ENCODE measurements around the gene SIK2.
"Not testable (repeated sequence)": the region's sequence is repeated elsewhere in the genome, so short reads cannot be mapped to it uniquely, and the experiment has no call there.

The SIK2 gene

DNA sequence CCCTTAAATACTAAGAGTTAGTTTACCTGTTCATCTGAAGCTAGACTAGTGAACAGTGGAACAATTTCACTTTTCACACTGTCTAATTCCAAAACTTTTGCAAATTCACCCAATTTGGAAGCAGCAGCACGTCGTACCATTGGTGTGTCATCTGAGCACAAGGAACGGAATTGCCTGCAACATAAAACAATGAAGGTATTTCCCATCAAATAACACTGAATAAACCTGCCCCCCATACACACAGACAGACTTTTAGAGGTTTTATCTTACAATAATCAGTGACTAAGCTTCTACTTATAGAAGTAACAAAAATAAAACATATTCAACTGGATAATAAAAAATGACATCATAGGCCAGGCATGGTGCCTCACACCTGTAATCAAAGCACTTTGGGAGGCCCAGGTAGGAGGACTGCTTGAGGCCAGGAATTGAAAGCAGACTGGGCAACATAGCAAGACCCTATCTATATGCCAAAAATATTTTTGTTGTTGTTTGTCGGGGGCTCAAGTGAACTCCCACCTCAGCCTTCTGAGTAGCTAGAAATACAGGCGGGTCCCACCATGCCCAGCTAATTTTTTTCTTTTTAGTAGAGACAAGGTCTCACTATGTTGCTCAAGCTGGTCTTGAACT is 157.6 kb downstream of the SIK2 start:
- peak; percentile 9 for DNase-seq (ENCODE audit: low read depth)

DNA sequence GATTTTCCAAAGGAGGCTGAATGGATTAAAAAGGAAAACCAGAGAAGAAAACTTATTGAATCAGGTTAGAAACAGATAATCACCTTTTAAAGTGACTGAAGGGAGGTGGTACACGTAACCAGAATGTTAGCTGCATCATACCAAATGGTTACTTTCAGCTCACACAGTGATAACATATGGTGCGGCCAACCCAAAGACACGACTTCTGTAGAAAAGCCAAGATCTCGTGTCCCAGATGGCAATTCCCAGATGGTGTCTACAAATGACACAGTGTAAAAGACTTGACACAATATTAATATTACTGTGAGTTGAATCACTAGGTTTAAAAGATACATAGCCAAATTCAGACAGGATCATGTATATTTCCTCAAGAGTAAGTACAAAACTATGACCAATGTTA is 158.8 kb downstream of the SIK2 start:
- no peak for DNase-seq (ENCODE audit: low read depth)

GRCh38 chr11:111762526-111762925 is 160.3 kb downstream of the SIK2 start:
- DNase-seq (ENCODE audit: low read depth): no peak

DNA sequence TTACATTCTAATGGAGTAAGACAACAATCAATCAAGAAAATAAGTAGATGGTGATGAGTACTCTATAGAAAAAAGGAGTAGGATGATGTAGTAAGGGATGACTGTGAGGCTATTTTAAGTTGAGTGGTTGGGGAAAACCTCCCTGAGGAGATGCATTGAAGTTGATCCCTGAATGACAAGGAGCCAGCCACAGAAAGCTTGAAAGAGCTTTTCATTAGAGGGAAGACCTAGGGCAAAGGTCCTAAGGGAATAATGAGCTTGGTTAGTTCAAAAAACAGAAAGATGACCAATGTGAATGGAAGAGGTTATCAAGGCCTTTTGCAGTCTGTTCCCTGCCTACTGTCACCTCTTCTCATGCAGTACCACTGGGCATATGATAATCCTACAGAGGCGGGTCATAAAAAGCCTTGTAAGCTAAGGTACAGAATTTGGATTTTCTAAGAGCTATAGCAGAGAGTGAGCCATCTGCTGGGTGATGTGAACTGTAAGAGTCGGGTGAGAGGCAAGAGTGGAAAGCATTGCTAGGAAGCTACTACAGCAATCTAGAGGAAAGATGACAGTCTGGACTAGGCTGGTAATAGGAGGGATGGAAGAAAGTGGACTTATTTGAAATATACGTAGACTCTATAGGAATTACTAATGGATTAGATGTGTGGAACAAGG is 160.9 kb downstream of the SIK2 start:
- peak; percentile 24 for DNase-seq (ENCODE audit: low read depth)

GRCh38 chr11:111764621-111765020 is 162.4 kb downstream of the SIK2 start:
- peak; percentile 73 for DNase-seq (ENCODE audit: low read depth)

DNA sequence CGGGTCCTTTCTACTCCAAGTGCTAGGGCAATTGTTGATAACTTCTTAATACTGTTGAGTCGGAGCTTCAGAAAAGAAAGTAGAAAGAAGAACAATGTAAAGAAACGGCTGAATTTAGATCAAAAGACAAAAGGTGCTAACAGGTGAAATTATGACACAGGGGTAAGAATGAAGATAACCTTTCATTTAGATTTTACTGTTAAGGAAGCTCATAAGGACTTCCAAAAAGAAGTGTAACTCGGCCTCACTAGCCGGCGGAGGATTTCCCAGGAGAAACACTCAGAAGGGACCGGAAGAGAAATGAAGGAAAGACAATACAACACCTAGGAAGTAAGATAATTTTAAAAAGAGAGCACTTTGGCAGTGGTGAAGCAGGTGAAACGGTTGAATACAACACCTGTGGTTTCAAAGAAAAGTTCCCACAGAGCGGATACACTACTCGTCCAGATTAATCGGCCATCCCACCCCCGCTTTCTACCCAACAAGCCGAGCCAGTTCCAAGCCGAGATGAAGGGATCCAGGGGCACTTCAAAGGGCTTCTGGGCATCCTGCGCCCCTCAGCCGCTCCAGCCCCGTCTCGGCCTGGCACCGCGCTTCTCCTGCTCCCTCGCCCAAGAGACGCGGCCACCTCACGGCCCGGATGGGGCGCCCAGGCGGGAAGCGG is 163.2 kb downstream of the SIK2 start:
- DNase-seq (ENCODE audit: low read depth): peak; percentile 17

- peak; percentile 75 for DNase-seq (ENCODE audit: low read depth)
Observed at GRCh38 chr11:111765984-111766833, 164.0 kb downstream of the SIK2 start, which contains the start of gene PPP2R1B. Gene PPP2R1B, minus strand, starts transcription at chr11:111766389. Its CDS starts 28 bp downstream, at chr11:111766361.

GRCh38 chr11:111766834-111767142 is 164.5 kb downstream of the SIK2 start:
- DNase-seq (ENCODE audit: low read depth): no peak

DNA sequence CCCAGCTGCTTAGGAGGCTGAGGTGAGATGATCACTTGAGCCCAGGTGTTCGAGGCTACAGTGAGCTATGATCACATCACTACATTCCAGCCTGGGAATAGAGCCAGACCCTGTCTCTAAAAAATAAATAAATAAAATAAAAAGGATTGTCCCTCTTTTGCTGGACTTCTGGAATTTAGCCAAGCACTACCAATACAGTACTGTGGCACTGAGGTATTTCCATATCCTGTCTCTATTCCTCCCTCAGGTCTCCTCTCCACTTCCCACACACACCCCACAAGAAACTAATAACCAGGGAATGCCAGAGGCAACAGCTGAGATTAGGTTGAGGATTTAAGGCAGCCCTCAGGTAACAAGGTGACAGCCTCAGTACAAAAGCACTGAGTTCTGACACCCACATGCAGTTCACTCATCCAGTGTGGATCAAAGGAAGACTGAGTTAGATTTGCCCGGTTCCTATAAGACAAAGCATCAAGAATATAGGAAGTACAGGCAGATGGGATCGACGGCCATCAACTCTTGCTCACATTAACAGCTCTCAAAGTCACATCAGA is 168.4 kb downstream of the SIK2 start:
- no peak for DNase-seq (ENCODE audit: low read depth)

- not testable (repeated sequence) for DNase-seq (ENCODE audit: low read depth)
Observed at GRCh38 chr11:111771205-111771604, 169.0 kb downstream of the SIK2 start.

GRCh38 chr11:111772535-111772934 is 170.3 kb downstream of the SIK2 start:
- DNase-seq (ENCODE audit: low read depth): no peak

DNA sequence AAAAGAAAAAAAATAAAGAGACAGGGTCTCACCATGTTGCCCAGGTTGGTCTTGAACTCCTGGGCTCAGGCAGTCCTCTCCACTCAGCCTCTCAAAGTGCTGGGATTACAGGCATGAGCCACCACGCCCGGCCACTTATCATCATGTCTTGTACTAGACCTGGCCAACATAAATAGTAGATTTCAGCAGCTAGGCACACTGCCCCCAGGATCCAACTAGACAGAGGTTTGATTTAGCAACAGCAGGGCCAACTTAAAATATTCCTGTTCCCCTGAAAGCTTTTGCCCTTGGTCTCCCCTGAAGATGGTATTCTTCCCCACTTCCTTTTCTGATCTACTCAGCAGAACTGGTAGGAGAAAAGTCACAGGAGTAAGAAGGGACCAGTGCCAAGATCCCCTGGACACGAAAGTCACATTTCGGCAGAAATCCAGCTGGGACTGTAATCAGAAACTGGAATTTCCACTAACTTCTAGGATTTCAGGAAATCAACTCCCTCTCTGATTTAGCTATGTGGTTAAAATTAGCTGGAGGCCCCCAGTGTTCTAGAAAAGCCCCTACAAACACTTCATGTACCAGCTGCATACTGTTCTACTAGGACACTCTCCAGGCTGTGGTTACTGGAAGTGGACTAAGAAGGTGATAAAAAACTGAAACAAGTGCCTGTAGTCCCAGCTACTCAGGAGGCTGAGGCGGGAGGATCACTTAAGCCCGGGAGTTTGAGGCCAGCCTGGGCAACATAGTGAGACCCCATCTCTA is 172.9 kb downstream of the SIK2 start:
- peak; percentile 60 for DNase-seq (ENCODE audit: low read depth)

- DNase-seq (ENCODE audit: low read depth): no peak
Observed at GRCh38 chr11:111776398-111777093, 174.3 kb downstream of the SIK2 start.

DNA sequence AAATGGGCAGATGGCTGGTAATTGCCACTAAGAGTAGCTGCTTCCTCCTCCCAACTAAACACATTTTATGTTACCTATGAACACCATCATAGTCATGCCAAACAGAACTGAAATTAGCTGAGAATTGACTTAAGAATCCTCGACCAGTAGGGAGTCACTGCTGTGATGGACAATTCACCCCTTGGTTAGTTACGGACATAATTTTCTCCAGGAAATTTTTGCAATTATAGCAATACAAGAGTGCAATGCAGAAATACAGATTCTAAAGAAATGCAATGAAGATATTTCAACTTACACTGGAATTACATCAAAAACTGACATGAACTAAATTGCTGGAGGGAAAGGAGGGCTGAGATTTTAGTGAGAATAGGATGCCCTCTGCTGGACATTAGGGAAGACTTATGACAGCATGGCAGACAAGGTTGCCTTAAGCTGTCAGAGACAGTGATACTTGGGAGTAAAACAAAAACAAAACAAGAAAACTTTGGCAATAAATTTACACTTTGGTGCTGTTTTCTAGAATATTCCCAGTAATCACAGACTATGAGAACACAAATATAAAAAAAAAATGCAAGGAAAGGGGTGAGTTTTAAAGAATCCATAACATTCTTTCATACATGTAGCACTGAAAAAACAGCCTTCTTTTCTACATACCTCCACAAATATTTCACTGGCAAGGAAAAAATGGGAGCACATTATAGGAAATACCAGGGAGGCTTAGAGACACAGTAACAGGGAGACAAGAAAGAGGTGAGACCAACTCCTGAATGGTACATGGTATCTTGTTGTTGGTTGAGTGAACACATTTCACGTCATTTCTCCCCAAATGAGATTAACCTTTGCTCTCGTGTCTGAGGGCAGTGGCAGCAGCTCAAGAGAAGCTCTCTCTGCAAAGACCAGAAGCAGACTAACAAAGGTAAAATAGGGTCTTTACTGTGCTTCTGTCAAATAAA is 175.1 kb downstream of the SIK2 start:
- DNase-seq (ENCODE audit: low read depth): peak; percentile 82

DNA sequence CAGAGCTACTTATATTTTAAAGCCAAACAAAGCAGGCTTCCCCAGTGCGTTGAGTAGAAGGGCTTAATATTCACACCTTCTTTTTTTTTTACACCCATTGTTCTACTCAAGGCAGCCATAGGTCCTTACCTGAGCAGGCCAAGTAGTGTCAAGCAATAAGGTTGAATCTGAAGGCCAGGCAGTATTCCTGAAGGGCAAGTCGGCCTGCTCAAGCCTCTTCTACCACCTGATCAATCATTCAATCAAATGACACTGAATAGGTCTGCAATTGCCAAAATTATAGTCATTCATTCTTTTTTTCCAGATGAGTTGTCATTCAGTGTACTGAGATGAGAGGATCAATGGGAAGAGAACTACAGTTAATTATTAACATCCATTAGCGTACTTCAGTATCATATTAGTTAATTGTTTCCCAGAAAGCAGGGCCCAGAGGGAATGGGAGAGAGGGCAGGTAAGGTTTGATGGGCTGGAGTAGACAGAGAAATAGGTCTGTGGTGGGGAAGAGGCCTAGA is 175.9 kb downstream of the SIK2 start:
- no peak for DNase-seq (ENCODE audit: low read depth)

DNA sequence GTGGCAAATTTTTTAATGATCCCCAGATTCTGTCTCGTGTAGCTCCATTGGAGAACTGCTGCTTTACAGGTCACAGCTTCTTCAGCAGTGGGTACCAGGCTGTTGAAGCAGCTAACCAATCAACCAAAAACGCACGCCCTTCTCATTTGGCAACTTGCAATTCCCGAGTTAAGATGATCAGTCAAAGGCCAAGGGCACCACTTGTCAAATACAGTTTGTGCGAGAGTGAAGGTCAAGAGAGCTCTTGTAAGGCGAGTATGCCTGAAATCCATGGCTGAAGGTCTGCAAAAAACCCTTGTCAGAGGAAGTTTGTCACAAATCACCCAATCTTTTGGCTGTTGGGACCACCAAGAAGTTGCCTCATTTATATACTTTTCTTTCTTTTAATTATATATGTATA is 176.9 kb downstream of the SIK2 start:
- DNase-seq (ENCODE audit: low read depth): no peak
